Ishikawa (cell line): ENCODE measurements around the gene HTR4.

Experiments
- MAX ChIP-seq: IDR thresholded peaks from 2 replicates; pipeline ENCODE4 v1.6.1; 2012
- RAD21 ChIP-seq: IDR thresholded peaks from 2 replicates; pipeline ENCODE4 v1.6.1; 2012; ENCODE audit warnings: low read depth

DNA sequence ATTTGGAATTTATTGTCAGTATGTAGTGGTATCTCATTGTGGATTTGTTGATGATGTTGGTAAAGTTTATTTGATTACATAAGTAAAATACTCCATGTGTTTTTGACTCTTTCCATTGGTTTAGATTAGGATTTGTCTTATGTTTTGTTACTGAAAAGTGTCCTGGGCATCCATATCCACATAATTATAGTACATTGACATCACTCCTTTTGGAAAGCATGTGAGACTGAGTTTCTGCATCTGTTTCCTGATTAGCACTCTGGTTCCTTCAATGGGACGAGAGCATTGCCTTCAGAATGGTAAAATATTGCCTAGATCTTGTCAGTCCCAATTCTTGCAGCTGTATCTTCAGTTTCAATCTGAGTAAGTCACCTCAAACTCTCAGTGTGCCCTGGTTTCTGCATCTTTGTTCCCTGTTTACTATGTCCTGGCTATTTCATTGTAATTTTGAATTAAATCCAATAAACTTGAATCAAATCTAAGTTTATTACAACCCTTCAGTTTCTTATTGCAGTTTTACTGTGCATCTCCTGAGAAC, 142.4 kb downstream of the HTR4 start:
- TF ChIP-seq RAD21, result no peak
- TF ChIP-seq MAX, result no peak
